GM19397 (cell line): ENCODE results near the gene BARX2.

Source experiments
- ATAC-seq: cut with Tn5 transposase; IDR thresholded peaks from one replicate; pipeline ENCODE4 v1.9.1; 2021; ENCODE audit warnings: mild to moderate bottlenecking, moderate library complexity; ENCODE audit not compliant: unreplicated experiment

BARX2 gene

GRCh38 chr11:129396454-129396853, 20.8 kb downstream of the BARX2 start:
- ATAC-seq = no peak

- no peak for ATAC-seq
Observed at GRCh38 chr11:129402206-129403171, 26.8 kb downstream of the BARX2 start.

GRCh38 chr11:129404731-129405130, 29.1 kb downstream of the BARX2 start:
- ATAC-seq = no peak

GRCh38 chr11:129408865-129409444, 33.3 kb downstream of the BARX2 start:
- no peak for ATAC-seq

GRCh38 chr11:129410395-129410960, 34.8 kb downstream of the BARX2 start:
- no peak for ATAC-seq

GRCh38 chr11:129412494-129412893, 36.8 kb downstream of the BARX2 start:
- ATAC-seq = no peak

GRCh38 chr11:129414144-129414872, 38.7 kb downstream of the BARX2 start:
- no peak for ATAC-seq

- ATAC-seq = no peak
Observed at GRCh38 chr11:129416080-129416820, 40.6 kb downstream of the BARX2 start.

GRCh38 chr11:129417458-129417857, 41.8 kb downstream of the BARX2 start:
- ATAC-seq = no peak

GRCh38 chr11:129418039-129418438, 42.4 kb downstream of the BARX2 start:
- no peak for ATAC-seq

GRCh38 chr11:129419386-129419785, 43.7 kb downstream of the BARX2 start:
- ATAC-seq = no peak

- ATAC-seq = no peak
Observed at GRCh38 chr11:129423426-129423825, 47.8 kb downstream of the BARX2 start.

- ATAC-seq = no peak
Observed at GRCh38 chr11:129425214-129425613, 49.6 kb downstream of the BARX2 start.

GRCh38 chr11:129426038-129426437, 50.4 kb downstream of the BARX2 start:
- no peak for ATAC-seq

GRCh38 chr11:129426776-129427175, 51.1 kb downstream of the BARX2 start:
- no peak for ATAC-seq

- ATAC-seq = no peak
Observed at GRCh38 chr11:129427376-129427775, 51.7 kb downstream of the BARX2 start.

- no peak for ATAC-seq
Observed at GRCh38 chr11:129427816-129428406, 52.3 kb downstream of the BARX2 start.

- no peak for ATAC-seq
Observed at GRCh38 chr11:129428557-129428956, 52.9 kb downstream of the BARX2 start.

- no peak for ATAC-seq
Observed at GRCh38 chr11:129434641-129435498, 59.2 kb downstream of the BARX2 start.
